H1 (cell line): ENCODE results near the gene HSPA4. TPM values are rescaled to one million over a fixed set of nuclear protein-coding genes. Genes with fewer than 3 reads are reported as not detected.

Experiments
- CTCF ChIA-PET: fragments of 300-600 bp; sonication (Branson Sonifier 250); formaldehyde crosslinking; loops from one replicate; lab custom pipeline; 2021; ENCODE audit not compliant: partially characterized antibody; lab: Charles Lee
- POLR2A ChIA-PET: fragments of 300-600 bp; sonication (Branson Sonifier 250); formaldehyde crosslinking; loops from one replicate; lab custom pipeline; 2021; ENCODE audit warnings: inconsistent platforms; ENCODE audit not compliant: partially characterized antibody; lab: Charles Lee
- DNase-seq, 2 experiments: peaks; one replicate each; pipeline versions ENCODE4 v3.0.0 to v3.0.0-alpha.2; 2010 to 2022; ENCODE audit warnings: low spot score in 2 of 2, low read depth in 1 of 2, mixed read lengths in 1 of 2
- FAIRE-seq: peaks from 2 replicates; lab custom pipeline; 2011; peaks lifted over from hg19 to GRCh38; lab: Jason Lieb, UNC
- H2AFZ ChIP-seq: 2 replicates; pipeline ENCODE4 v1.8.1; 2012; ENCODE audit warnings: low read length, inconsistent platforms
- H2AK5ac ChIP-seq: 2 replicates; pipeline ENCODE4 v1.6.1; 2013; ENCODE audit warnings: low read depth, low read length
- H2BK120ac ChIP-seq: replicated peaks from 2 replicates; pipeline ENCODE3; 2013; ENCODE audit warnings: low read depth, low read length, inconsistent platforms
- H2BK12ac ChIP-seq: 2 replicates; pipeline ENCODE4 v1.6.1; 2013; ENCODE audit warnings: low read depth, low read length
- H2BK15ac ChIP-seq: 2 replicates; pipeline ENCODE4 v1.6.1; 2013; ENCODE audit warnings: low read length
- H2BK20ac ChIP-seq: 2 replicates; pipeline ENCODE4 v1.6.1; 2013; ENCODE audit warnings: low read length
- H2BK5ac ChIP-seq: 2 replicates; pipeline ENCODE4 v1.6.1; 2013; ENCODE audit warnings: low read depth, low read length
- H3K14ac ChIP-seq: 2 replicates; pipeline ENCODE4 v1.6.1; 2013; ENCODE audit warnings: inconsistent platforms; ENCODE audit not compliant: insufficient read length
- H3K18ac ChIP-seq: 2 replicates; pipeline ENCODE4 v1.6.1; 2013; ENCODE audit warnings: low read length; ENCODE audit errors: extremely low read depth
- H3K23ac ChIP-seq: 2 replicates; pipeline ENCODE4 v1.6.1; 2013; ENCODE audit warnings: inconsistent platforms; ENCODE audit not compliant: insufficient read length
- H3K23me2 ChIP-seq: 2 replicates; pipeline ENCODE4 v1.6.1; 2013; ENCODE audit warnings: low read depth, low read length
- H3K27ac ChIP-seq: 2 replicates; pipeline ENCODE4 v1.6.1; 2011; ENCODE audit warnings: low read depth, low read length, inconsistent platforms
- H3K27me3 ChIP-seq, 4 experiments: replicated peaks in 1 of 4; 1 replicate in 1 of 4; 2 replicates in 3 of 4; pipeline versions ENCODE4 v1.6.1 to v1.8.1; 2011 to 2013; ENCODE audit warnings: low read length in 3 of 4, mild to moderate bottlenecking in 3 of 4, inconsistent platforms in 2 of 4, mixed read lengths in 2 of 4, moderate library complexity in 1 of 4; ENCODE audit not compliant: control insufficient read depth in 3 of 4, insufficient read depth in 3 of 4; ENCODE audit errors: extremely low read depth in 1 of 4
- H3K36me3 ChIP-seq, 4 experiments: 2 replicates each; pipeline versions ENCODE4 v1.6.1 to v1.8.1; 2011 to 2013; ENCODE audit warnings: mild to moderate bottlenecking in 4 of 4, low read length in 3 of 4, moderate library complexity in 2 of 4, control low read depth in 1 of 4, inconsistent platforms in 1 of 4; ENCODE audit not compliant: insufficient read depth in 4 of 4, control insufficient read depth in 2 of 4
- H3K4ac ChIP-seq: replicated peaks from 2 replicates; pipeline ENCODE3; 2013; ENCODE audit warnings: low read length, low read depth, mixed read lengths, inconsistent platforms; ENCODE audit not compliant: insufficient read length
- H3K4me1 ChIP-seq, 4 experiments: replicated peaks in 1 of 4; 1 replicate in 1 of 4; 2 replicates in 3 of 4; pipeline versions ENCODE4 v1.6.1 to v1.8.1; 2011 to 2013; ENCODE audit warnings: low read length in 3 of 4, inconsistent platforms in 2 of 4, mixed read lengths in 1 of 4; ENCODE audit not compliant: insufficient read depth in 4 of 4, control insufficient read depth in 3 of 4
- H3K4me2 ChIP-seq, 2 experiments: 2 replicates each; pipeline versions ENCODE4 v1.6.1 to v1.8.1; 2011 to 2013; ENCODE audit warnings: low read depth in 2 of 2, low read length in 2 of 2, control low read depth in 1 of 2, inconsistent platforms in 1 of 2, mild to moderate bottlenecking in 1 of 2; ENCODE audit not compliant: insufficient read depth in 1 of 2
- H3K4me3 ChIP-seq, 4 experiments: fragments of 200-600, 300-600 bp in 1 of 4; sonication (generic), shearing (Covaris generic), sonication (Bioruptor Twin) in 1 of 4; 2 replicates each; pipeline versions ENCODE4 v1.5.1 to v1.8.1; 2011 to 2016; ENCODE audit warnings: low read length in 4 of 4, low read depth in 3 of 4, control low read depth in 2 of 4, inconsistent platforms in 2 of 4, mild to moderate bottlenecking in 2 of 4, mixed read lengths in 1 of 4, moderate library complexity in 1 of 4; ENCODE audit not compliant: insufficient read depth in 2 of 4; ENCODE audit errors: extremely low read depth in 1 of 4
- H3K56ac ChIP-seq: replicated peaks from 2 replicates; pipeline ENCODE3; 2013; ENCODE audit warnings: low read depth, mild to moderate bottlenecking, mixed read lengths, low read length, inconsistent platforms; ENCODE audit not compliant: insufficient read length
- H3K79me1 ChIP-seq: 2 replicates; pipeline ENCODE4 v1.6.1; 2013; ENCODE audit warnings: low read depth, low read length, control low read depth
- H3K79me2 ChIP-seq, 2 experiments: 2 replicates each; pipeline versions ENCODE4 v1.6.1 to v1.8.1; 2012 to 2013; ENCODE audit warnings: low read length in 2 of 2, mild to moderate bottlenecking in 2 of 2, inconsistent platforms in 1 of 2; ENCODE audit not compliant: insufficient read depth in 2 of 2, control insufficient read depth in 1 of 2
- H3K9ac ChIP-seq, 4 experiments: replicated peaks in 1 of 4; 1 replicate in 1 of 4; 2 replicates in 3 of 4; pipeline versions ENCODE4 v1.6.1 to v1.8.1; 2011 to 2013; ENCODE audit warnings: low read depth in 3 of 4, low read length in 3 of 4, control low read depth in 2 of 4, mild to moderate bottlenecking in 2 of 4, moderate library complexity in 2 of 4, inconsistent platforms in 1 of 4; ENCODE audit errors: extremely low read depth in 1 of 4
- H3K9me3 ChIP-seq, 2 experiments: 2 replicates each; pipeline versions ENCODE4 v1.6.1 to v1.8.1; 2012 to 2013; ENCODE audit warnings: mild to moderate bottlenecking in 2 of 2, moderate library complexity in 2 of 2, control low read depth in 1 of 2, inconsistent platforms in 1 of 2, low read depth in 1 of 2, low read length in 1 of 2, mixed read lengths in 1 of 2; ENCODE audit not compliant: insufficient read depth in 2 of 2
- H4K20me1 ChIP-seq, 2 experiments: replicated peaks in 1 of 2; 2 replicates each; pipeline versions ENCODE3 to v1.8.1; 2011 to 2013; ENCODE audit warnings: inconsistent platforms in 2 of 2, low read length in 2 of 2, mild to moderate bottlenecking in 1 of 2; ENCODE audit not compliant: insufficient read depth in 2 of 2, control insufficient read depth in 1 of 2
- H4K5ac ChIP-seq: 2 replicates; pipeline ENCODE4 v1.6.1; 2013; ENCODE audit warnings: low read length, low read depth, mixed read lengths, inconsistent platforms; ENCODE audit not compliant: insufficient read length
- H4K8ac ChIP-seq: 2 replicates; pipeline ENCODE4 v1.8.0; 2013; ENCODE audit warnings: mild to moderate bottlenecking, moderate library complexity, low read length, inconsistent platforms; ENCODE audit not compliant: insufficient read depth; ENCODE audit errors: extremely low read depth
- H4K91ac ChIP-seq: replicated peaks from 2 replicates; pipeline ENCODE3; 2013; ENCODE audit warnings: low read length, mixed read lengths, inconsistent platforms; ENCODE audit not compliant: insufficient read length
- CBX8 ChIP-seq: fragments of 300-800, 300-1000 bp; sonication (generic); IDR thresholded peaks from 2 replicates; pipeline ENCODE4 v1.7.1; 2016; ENCODE audit warnings: low read depth, low read length, borderline replicate concordance
- HDAC2 ChIP-seq, 2 experiments: fragments of 300-600 bp in 1 of 2; sonication (generic) in 1 of 2; IDR thresholded peaks; 2 replicates each; pipeline ENCODE4 v1.6.1; 2011 to 2012; ENCODE audit warnings: low read depth in 2 of 2, low read length in 2 of 2, mild to moderate bottlenecking in 2 of 2, moderate library complexity in 2 of 2, borderline replicate concordance in 1 of 2, inconsistent platforms in 1 of 2
- JUN ChIP-seq: IDR thresholded peaks from 2 replicates; pipeline ENCODE4 v1.6.1; 2011; ENCODE audit warnings: low read depth, mild to moderate bottlenecking, improper control_type of control experiment, low read length
- MAFK ChIP-seq: IDR thresholded peaks from 2 replicates; pipeline ENCODE4 v1.6.1; 2012; ENCODE audit warnings: low read depth, mild to moderate bottlenecking, improper control_type of control experiment, low read length
- WGBS, 2 experiments: shearing (Covaris generic) in 1 of 2; methylation state at CpG; one replicate each; pipeline versions ENCODE4 v1.1.6 to v1.1.7; 2013 to 2015; ENCODE audit warnings: low lambda C conversion rate in 2 of 2, mixed read lengths in 2 of 2, inconsistent platforms in 1 of 2, low coverage in 1 of 2, missing lambda C conversion rate in 1 of 2; ENCODE audit not compliant: insufficient replicate concordance in 2 of 2, insufficient coverage in 1 of 2, insufficient read length in 1 of 2; ENCODE audit errors: extremely low coverage in 1 of 2, missing lambda C conversion rate in 1 of 2; 5-methylcytosine and 5-hydroxymethylcytosine counted together
- polyA plus RNA-seq, 7 experiments: library from polyadenylated mRNA; depleted of rRNA in 3 of 7; stranded (reverse) in 5 of 7; unstranded in 2 of 7; fragments of >200 nt in 5 of 7; fragments of 200-250 nt in 2 of 7; gene quantifications; 1 replicate in 5 of 7; 2 replicates in 1 of 7; 4 replicates in 1 of 7; pipeline versions ENCODE4 v1.2.1 to v1.2.3, GENCODE V29; 2011 to 2013; ENCODE audit warnings: missing spikeins in 2 of 7, mixed read lengths in 2 of 7
- total RNA-seq: library from RNA; stranded (reverse); fragmentation: NEBNext Ultra II Directional; extraction: Animal tissue kit (Norgen Biotek cat#: 25700); gene quantifications from 2 replicates; pipeline ENCODE4 v1.2.1, GENCODE V29; 2021

HSPA4 gene
- total and polyA plus RNA-seq, 2 of the 8 experiments (the other 6 are each of a cell fraction or from before 2014, with no cell fraction given): 28.9 to 445 TPM

- Histone ChIP-seq H3K27ac (no peak overlapping the region), H2BK5ac (no peak overlapping the region), H3K4me2 (no peak overlapping the region), H3K4me3 (no peak overlapping the region), H3K18ac (no peak overlapping the region), H3K23ac (no peak overlapping the region), H4K5ac (no peak overlapping the region), H3K4ac (no peak overlapping the region), H2BK120ac (no peak overlapping the region), H3K36me3 (no peaks in the 10 kb centered on the region), H4K8ac (no peak overlapping the region), H3K14ac (no peak overlapping the region), H3K27me3 (no peaks in the 10 kb centered on the region), H3K79me2 (no peaks in the 10 kb centered on the region), H3K23me2 (no peaks in the 10 kb centered on the region), H3K4me1 (no peaks in the 10 kb centered on the region), H3K79me1 (no peaks in the 10 kb centered on the region), H3K56ac (no peak overlapping the region), H4K20me1 (no peaks in the 10 kb centered on the region), H3K9me3 (no peaks in the 10 kb centered on the region), H2AK5ac (no peak overlapping the region), H2BK20ac (no peak overlapping the region), H3K9ac (no peak overlapping the region), H2AFZ (no peak overlapping the region), H4K91ac (no peak overlapping the region), H2BK12ac (no peak overlapping the region), H2BK15ac (no peak overlapping the region)
- ChIA-PET POLR2A (no interaction called here), CTCF (no interaction called here)
- DNase-seq: no peak
- 87 to 100% methylated on average over 1 to 11 of the region's 11 CpGs for WGBS, 2 experiments
- no peak for FAIRE-seq
- TF ChIP-seq JUN: no peak
- no peak for TF ChIP-seq CBX8
- no peak for TF ChIP-seq MAFK
- no peak for TF ChIP-seq HDAC2 (IDR thresholded peaks at IDR 0.05; ENCODE audit: borderline replicate concordance in 1 of 2, low read depth in 2 of 2, low read length in 2 of 2)
Measured at GRCh38 chr5:133034064-133034463, 17.7 kb upstream of the HSPA4 start.
